Measurements from ENCODE around the gene KIF22.

- TF ChIP-seq CTCF (IDR thresholded peaks at IDR 0.05) (peak in 1 of 4 experiments; percentile 25), POLR2A (IDR thresholded peaks at IDR 0.05) (peak; percentile 75), POLR2AphosphoS5 (IDR thresholded peaks at IDR 0.05) (peak; percentile 93)
Observed at GRCh38 chr16:29811170-29811895, 20.8 kb downstream of the KIF22 start.

Measured in prostate gland (tissue), 2 donors.